GM12864 (cell line): ENCODE measurements around the gene SHROOM2.

Source experiments
- DNase-seq: peaks from one replicate; pipeline ENCODE4 v3.0.0-alpha.2; 2011; ENCODE audit warnings: low read depth
- H3K4me3 ChIP-seq: 2 replicates; pipeline ENCODE4 v1.5.1; 2011; ENCODE audit warnings: mild to moderate bottlenecking, low read depth, low read length, control low read depth
- TF ChIP-seq, protein P1 (sequence below): IDR thresholded peaks from 2 replicates; pipeline ENCODE4 v1.5.1; 2011; ENCODE audit warnings: low read depth, mild to moderate bottlenecking, moderate library complexity, low read length, control low read depth, inconsistent platforms; ENCODE audit errors: missing control alignments

Gene SHROOM2

DNA sequence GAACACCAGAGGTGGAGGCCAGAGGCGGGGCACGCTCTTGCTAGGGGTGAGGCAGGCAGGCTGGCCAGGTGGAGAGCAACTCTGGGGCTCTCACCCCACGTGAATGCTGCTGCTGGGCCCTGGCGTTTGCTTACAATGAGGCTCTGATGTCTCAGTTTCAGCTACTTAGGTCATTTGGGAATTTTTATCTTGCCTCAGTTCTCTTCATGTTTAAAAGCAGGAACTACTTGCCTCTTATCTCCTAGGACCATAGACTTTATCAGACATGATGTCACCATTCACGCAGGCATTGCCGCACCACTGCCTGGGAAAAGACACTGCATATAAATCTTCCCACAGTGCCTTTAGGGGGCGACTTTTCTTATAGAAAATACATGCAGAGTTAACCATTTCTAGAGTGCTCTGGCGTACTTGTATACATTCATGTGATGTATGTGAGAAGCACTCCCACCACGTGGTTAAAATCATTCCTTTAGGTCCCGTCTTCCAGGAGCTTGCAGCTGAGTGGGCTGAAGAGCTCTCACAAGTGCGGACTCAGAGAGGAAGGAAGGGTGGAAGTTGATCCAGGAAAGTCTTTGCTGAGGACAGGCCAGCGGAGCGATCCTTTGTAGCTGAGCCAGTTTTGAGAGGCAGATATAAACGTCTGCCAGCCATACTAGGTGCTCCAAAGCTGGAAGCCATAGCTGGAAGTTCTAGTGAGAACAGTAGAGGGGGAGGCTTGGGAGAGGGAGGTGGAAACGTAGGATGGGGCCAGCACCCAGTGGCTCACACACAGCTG lies 96.6 kb downstream of the SHROOM2 start:
- DNase-seq: no peak
- H3K4me3 ChIP-seq: no peak overlapping the region
- TF ChIP-seq, protein P1, sequence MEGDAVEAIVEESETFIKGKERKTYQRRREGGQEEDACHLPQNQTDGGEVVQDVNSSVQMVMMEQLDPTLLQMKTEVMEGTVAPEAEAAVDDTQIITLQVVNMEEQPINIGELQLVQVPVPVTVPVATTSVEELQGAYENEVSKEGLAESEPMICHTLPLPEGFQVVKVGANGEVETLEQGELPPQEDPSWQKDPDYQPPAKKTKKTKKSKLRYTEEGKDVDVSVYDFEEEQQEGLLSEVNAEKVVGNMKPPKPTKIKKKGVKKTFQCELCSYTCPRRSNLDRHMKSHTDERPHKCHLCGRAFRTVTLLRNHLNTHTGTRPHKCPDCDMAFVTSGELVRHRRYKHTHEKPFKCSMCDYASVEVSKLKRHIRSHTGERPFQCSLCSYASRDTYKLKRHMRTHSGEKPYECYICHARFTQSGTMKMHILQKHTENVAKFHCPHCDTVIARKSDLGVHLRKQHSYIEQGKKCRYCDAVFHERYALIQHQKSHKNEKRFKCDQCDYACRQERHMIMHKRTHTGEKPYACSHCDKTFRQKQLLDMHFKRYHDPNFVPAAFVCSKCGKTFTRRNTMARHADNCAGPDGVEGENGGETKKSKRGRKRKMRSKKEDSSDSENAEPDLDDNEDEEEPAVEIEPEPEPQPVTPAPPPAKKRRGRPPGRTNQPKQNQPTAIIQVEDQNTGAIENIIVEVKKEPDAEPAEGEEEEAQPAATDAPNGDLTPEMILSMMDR: no peak

GRCh38 chrX:9884031-9884779 lies 98.0 kb downstream of the SHROOM2 start:
- TF ChIP-seq, protein P1: no peak
- DNase-seq: no peak
- H3K4me3 ChIP-seq: no peak overlapping the region

GRCh38 chrX:9885150-9885549 lies 98.9 kb downstream of the SHROOM2 start:
- no peak overlapping the region for H3K4me3 ChIP-seq
- DNase-seq: peak; percentile 4
- TF ChIP-seq, protein P1: peak; percentile 79

- no peak for DNase-seq
- TF ChIP-seq, protein P1: no peak
- no peak overlapping the region for H3K4me3 ChIP-seq
Measured at GRCh38 chrX:9887659-9888297, 101.5 kb downstream of the SHROOM2 start.

GRCh38 chrX:9888953-9889470 lies 102.8 kb downstream of the SHROOM2 start:
- TF ChIP-seq, protein P1: no peak
- H3K4me3 ChIP-seq: no peak overlapping the region
- DNase-seq: no peak

DNA sequence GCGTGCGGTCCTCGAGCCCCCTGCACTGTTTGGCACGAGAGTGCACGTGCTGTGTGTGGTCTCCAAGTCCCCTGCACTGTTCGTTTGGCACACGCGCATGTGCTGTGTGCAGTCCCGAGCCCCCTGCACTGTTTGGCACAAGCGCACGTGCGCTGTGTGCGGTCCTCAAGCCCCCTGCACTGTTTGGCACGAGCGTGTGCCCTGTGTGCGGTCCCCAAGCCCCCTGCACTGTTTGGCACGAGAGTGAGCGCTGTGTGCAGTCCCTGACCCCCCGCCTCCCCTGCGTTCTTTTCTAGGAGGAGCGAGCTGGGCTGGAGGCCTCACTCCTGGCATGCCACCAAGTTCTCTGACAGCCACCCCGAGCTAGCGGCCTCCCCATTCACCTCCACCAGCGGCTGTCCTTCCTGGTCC lies 104.5 kb downstream of the SHROOM2 start:
- TF ChIP-seq, protein P1: no peak
- H3K4me3 ChIP-seq: no peak overlapping the region
- no peak for DNase-seq
